ENCODE measurements around the gene PITX1. TPM values are rescaled to one million over a fixed set of nuclear protein-coding genes. Genes with fewer than 3 reads are reported as not detected.
A peak's percentile ranks its signal among the peaks of the same experiment; 100 is the strongest.

PITX1 gene
- polyA plus RNA-seq, 3 donors: not detected

- Histone ChIP-seq H3K9me3 (replicated peaks in 1 of 2; ENCODE audit: control insufficient read depth in 1 of 2, insufficient read depth in 1 of 2, low read length in 2 of 2) (peaks cover 4 to 40% of the 10 kb centered on the region in 2 donors), H2AFZ (ENCODE audit: insufficient read depth, low read depth, low read length, poor library complexity, severe bottlenecking) (no peak overlapping the region), H3K27ac (ENCODE audit: low read depth in 1 of 2, low read length in 2 of 2) (no peak overlapping the region), H3K79me2 (ENCODE audit: insufficient read depth, low read length) (no peaks in the 10 kb centered on the region), H3K4me1 (ENCODE audit: control insufficient read depth in 1 of 2, insufficient read depth in 2 of 2, low read length in 2 of 2) (peaks cover 4 to 19% of the 10 kb centered on the region in 2 donors), H3K9ac (ENCODE audit: insufficient read depth, low read length, poor library complexity, severe bottlenecking) (no peak overlapping the region), H4K20me1 (ENCODE audit: insufficient read depth, low read length) (no peaks in the 10 kb centered on the region), H3K4me2 (replicated peaks; ENCODE audit: extremely low read depth, low read length, poor library complexity, severe bottlenecking) (no peak overlapping the region), H3K36me3 (replicated peaks in 1 of 2; ENCODE audit: control insufficient read depth in 1 of 2, insufficient read depth in 2 of 2, low read length in 2 of 2) (no peaks in the 10 kb centered on the region), H3K27me3 (ENCODE audit: control insufficient read depth in 2 of 2, insufficient read depth in 2 of 2, low read length in 2 of 2) (peaks cover 76 to 87% of the 10 kb centered on the region in 2 donors), H3K4me3 (replicated peaks in 1 of 3; ENCODE audit: low read depth in 2 of 3, low read length in 3 of 3) (no peak overlapping the region)
- H3K27me3 Mint-ChIP-seq (ENCODE audit: low read depth in 3 of 3): peaks cover 83 to 93% (median 86%) of the 10 kb centered on the region in 3 donors
- no peak overlapping the region for H3K27ac Mint-ChIP-seq
- H3K9me3 Mint-ChIP-seq: peaks cover 0 to 28% (median 8%) of the 10 kb centered on the region in 7 donors
- WGBS (ENCODE audit: insufficient coverage): 68% methylated on average over 3 of the region's 4 CpGs
- peaks cover 20% of the 10 kb centered on the region for H3K4me1 Mint-ChIP-seq
- no peak for TF ChIP-seq CTCF (IDR thresholded peaks at IDR 0.05)
- H3K4me3 Mint-ChIP-seq: peak overlapping the region in 1 of 2 donors; percentile 71
- intact Hi-C loops (cut with micrococcal nuclease): loop anchor here in 1 of 2 donors (10.0 kb wide), 1 partner anchor 158 kb away; no protein-coding TSS in a partner anchor
- no peak for DNase-seq
- peaks cover 0 to 6% of the 10 kb centered on the region in 2 donors for H3K36me3 Mint-ChIP-seq
These were observed 2.4 kb upstream of the PITX1 start for GRCh38 chr5:135036405-135036804.

GRCh38 chr5:135035678-135036030, 1.6 kb upstream of the PITX1 start:
- no peak overlapping the region for H3K4me3 ChIP-seq (replicated peaks in 1 of 3; ENCODE audit: low read depth in 2 of 3, low read length in 3 of 3)
- H3K27me3 Mint-ChIP-seq (ENCODE audit: low read depth in 3 of 3): peaks cover 83 to 93% (median 86%) of the 10 kb centered on the region in 3 donors
- TF ChIP-seq CTCF (IDR thresholded peaks at IDR 0.05): no peak
- peaks cover 27% of the 10 kb centered on the region for H3K4me1 Mint-ChIP-seq
- H2AFZ ChIP-seq (ENCODE audit: insufficient read depth, low read depth, low read length, poor library complexity, severe bottlenecking): no peak overlapping the region
- peak overlapping the region in 1 of 2 donors; percentile 72 for H3K4me3 Mint-ChIP-seq
- no peak overlapping the region for H3K27ac ChIP-seq (ENCODE audit: low read depth in 1 of 2, low read length in 2 of 2)
- H3K4me1 ChIP-seq (ENCODE audit: control insufficient read depth in 1 of 2, insufficient read depth in 2 of 2, low read length in 2 of 2): peaks cover 11 to 27% of the 10 kb centered on the region in 2 donors
- H3K9me3 ChIP-seq (replicated peaks in 1 of 2; ENCODE audit: control insufficient read depth in 1 of 2, insufficient read depth in 1 of 2, low read length in 2 of 2): peaks cover 4 to 40% of the 10 kb centered on the region in 2 donors
- H3K4me2 ChIP-seq (replicated peaks; ENCODE audit: extremely low read depth, low read length, poor library complexity, severe bottlenecking): no peak overlapping the region
- H3K79me2 ChIP-seq (ENCODE audit: insufficient read depth, low read length): no peaks in the 10 kb centered on the region
- no peaks in the 10 kb centered on the region for H4K20me1 ChIP-seq (ENCODE audit: insufficient read depth, low read length)
- intact Hi-C loops (cut with micrococcal nuclease): loop anchor here in 1 of 2 donors (10.0 kb wide), 1 partner anchor 159 kb away; no protein-coding TSS in a partner anchor
- H3K36me3 Mint-ChIP-seq: peaks cover 0 to 6% of the 10 kb centered on the region in 2 donors
- H3K27me3 ChIP-seq (ENCODE audit: control insufficient read depth in 2 of 2, insufficient read depth in 2 of 2, low read length in 2 of 2): peaks cover 74 to 87% of the 10 kb centered on the region in 2 donors
- no peaks in the 10 kb centered on the region for H3K36me3 ChIP-seq (replicated peaks in 1 of 2; ENCODE audit: control insufficient read depth in 1 of 2, insufficient read depth in 2 of 2, low read length in 2 of 2)
- DNase-seq: no peak
- peaks cover 0 to 29% (median 8%) of the 10 kb centered on the region in 7 donors for H3K9me3 Mint-ChIP-seq
- no peak overlapping the region for H3K9ac ChIP-seq (ENCODE audit: insufficient read depth, low read length, poor library complexity, severe bottlenecking)
- H3K27ac Mint-ChIP-seq: no peak overlapping the region
- 67% methylated on average over 3 of the region's 6 CpGs for WGBS (ENCODE audit: insufficient coverage)
